ENCODE measurements around the gene ARID4A.

The ARID4A gene

GRCh38 chr14:58283730-58284129, 14.6 kb upstream of the ARID4A start:
- Histone ChIP-seq H3K27me3 (ENCODE audit: insufficient read depth, low read length) (no peaks in the 10 kb centered on the region), H2AFZ (ENCODE audit: low read length) (no peak overlapping the region), H3K4me2 (ENCODE audit: low read length) (no peak overlapping the region), H3K9ac (ENCODE audit: low read length) (no peak overlapping the region), H3K4me3 (ENCODE audit: low read depth, low read length, poor library complexity, severe bottlenecking) (no peak overlapping the region), H4K20me1 (ENCODE audit: insufficient read depth, low read length) (no peaks in the 10 kb centered on the region), H3K27ac (ENCODE audit: low read depth, low read length, poor library complexity, severe bottlenecking) (no peak overlapping the region), H3K9me2 (ENCODE audit: low read depth, low read length) (no peaks in the 10 kb centered on the region), H3K9me3 (ENCODE audit: low read length) (no peaks in the 10 kb centered on the region), H3K4me1 (ENCODE audit: insufficient read depth, low read length, severe bottlenecking) (peaks cover 16% of the 10 kb centered on the region), H3K36me3 (ENCODE audit: insufficient read depth, low read length) (peaks cover 94% of the 10 kb centered on the region), H3F3A (ENCODE audit: insufficient read depth, low read length) (no peaks in the 10 kb centered on the region), H3K79me2 (ENCODE audit: insufficient read depth, low read length) (peaks cover 36% of the 10 kb centered on the region)
- no peak for TF ChIP-seq EZH2 (IDR thresholded peaks at IDR 0.05; ENCODE audit: borderline replicate concordance, low read length)
- TF ChIP-seq CTCF (IDR thresholded peaks at IDR 0.05; ENCODE audit: low read length): no peak

GRCh38 chr14:58285132-58285531, 13.2 kb upstream of the ARID4A start:
- peaks cover 94% of the 10 kb centered on the region for H3K36me3 ChIP-seq (ENCODE audit: insufficient read depth, low read length)
- peaks cover 34% of the 10 kb centered on the region for H3K79me2 ChIP-seq (ENCODE audit: insufficient read depth, low read length)

GRCh38 chr14:58287607-58288042, 10.7 kb upstream of the ARID4A start:
- Histone ChIP-seq H2AFZ (ENCODE audit: low read length) (no peak overlapping the region), H3K9me2 (ENCODE audit: low read depth, low read length) (no peaks in the 10 kb centered on the region), H3K4me1 (ENCODE audit: insufficient read depth, low read length, severe bottlenecking) (no peaks in the 10 kb centered on the region), H3K4me3 (ENCODE audit: low read depth, low read length, poor library complexity, severe bottlenecking) (no peak overlapping the region), H3K36me3 (ENCODE audit: insufficient read depth, low read length) (peaks cover 98% of the 10 kb centered on the region), H4K20me1 (ENCODE audit: insufficient read depth, low read length) (no peaks in the 10 kb centered on the region), H3K9ac (ENCODE audit: low read length) (no peak overlapping the region), H3K9me3 (ENCODE audit: low read length) (no peaks in the 10 kb centered on the region), H3K27ac (ENCODE audit: low read depth, low read length, poor library complexity, severe bottlenecking) (no peak overlapping the region), H3F3A (ENCODE audit: insufficient read depth, low read length) (no peaks in the 10 kb centered on the region), H3K27me3 (ENCODE audit: insufficient read depth, low read length) (no peaks in the 10 kb centered on the region), H3K79me2 (ENCODE audit: insufficient read depth, low read length) (peaks cover 37% of the 10 kb centered on the region), H3K4me2 (ENCODE audit: low read length) (no peak overlapping the region)
- TF ChIP-seq CTCF (IDR thresholded peaks at IDR 0.05; ENCODE audit: low read length) (no peak), EZH2 (IDR thresholded peaks at IDR 0.05; ENCODE audit: borderline replicate concordance, low read length) (no peak)

More at GRCh38 chr14:58285132-58285531, 13.2 kb upstream of the ARID4A start:
- Histone ChIP-seq H3K4me2 (ENCODE audit: low read length) (no peak overlapping the region), H3K9ac (ENCODE audit: low read length) (no peak overlapping the region), H3K9me2 (ENCODE audit: low read depth, low read length) (no peaks in the 10 kb centered on the region), H3F3A (ENCODE audit: insufficient read depth, low read length) (no peaks in the 10 kb centered on the region), H2AFZ (ENCODE audit: low read length) (no peak overlapping the region), H3K27me3 (ENCODE audit: insufficient read depth, low read length) (no peaks in the 10 kb centered on the region), H3K4me3 (ENCODE audit: low read depth, low read length, poor library complexity, severe bottlenecking) (no peak overlapping the region), H3K4me1 (ENCODE audit: insufficient read depth, low read length, severe bottlenecking) (peaks cover 16% of the 10 kb centered on the region), H4K20me1 (ENCODE audit: insufficient read depth, low read length) (no peaks in the 10 kb centered on the region), H3K27ac (ENCODE audit: low read depth, low read length, poor library complexity, severe bottlenecking) (no peak overlapping the region), H3K9me3 (ENCODE audit: low read length) (no peaks in the 10 kb centered on the region)
- TF ChIP-seq CTCF (IDR thresholded peaks at IDR 0.05; ENCODE audit: low read length) (no peak), EZH2 (IDR thresholded peaks at IDR 0.05; ENCODE audit: borderline replicate concordance, low read length) (no peak)
